Adrenal gland (tissue), 12 donors: ENCODE results near the gene ALPK3. TPM values are rescaled to one million over a fixed set of nuclear protein-coding genes. Genes with fewer than 3 reads are reported as not detected.

Experiments
- DNase-seq, 7 donors: peaks; one replicate each; pipeline ENCODE4 v3.0.0-alpha.2; 2019 to 2020
- H3K27ac ChIP-seq, 5 donors: fragments of 200-600 bp; sonication (generic) in 4 of 5; 1 replicate in 3 of 5; 2 replicates in 2 of 5; pipeline versions ENCODE4 v1.5.1 to v1.8.0; 2016 to 2020; ENCODE audit warnings: mild to moderate bottlenecking in 1 of 5
- H3K27me3 ChIP-seq: fragments of 200-600 bp; 2 replicates; pipeline ENCODE4 v1.8.0; 2021
- H3K36me3 ChIP-seq, 2 donors: fragments of 200-600 bp; replicated peaks in 1 of 2; 1 replicate in 1 of 2; 2 replicates in 1 of 2; pipeline versions ENCODE4 v1.5.1 to v1.8.0; 2018 to 2022
- H3K4me1 ChIP-seq, 2 donors: fragments of 200-600 bp; replicated peaks in 1 of 2; 1 replicate in 1 of 2; 2 replicates in 1 of 2; pipeline versions ENCODE4 v1.5.1 to v1.8.0; 2018 to 2021
- H3K4me3 ChIP-seq, 4 donors: fragments of 200-600 bp; sonication (generic) in 3 of 4; one replicate each; pipeline ENCODE4 v1.5.1; 2016 to 2018
- H3K9me3 ChIP-seq, 3 donors: fragments of 200-600 bp; sonication (generic) in 1 of 3; replicated peaks in 1 of 3; 1 replicate in 2 of 3; 2 replicates in 1 of 3; pipeline versions ENCODE4 v1.5.1 to v1.8.0; 2016 to 2021
- POLR2A ChIP-seq, 2 donors: fragments of 450-650 bp; IDR thresholded peaks; one replicate each; pipeline ENCODE4 v1.6.1; 2017; ENCODE audit warnings: antibody characterized with exemption in 2 of 2, mild to moderate bottlenecking in 2 of 2, moderate library complexity in 1 of 2
- WGBS, 4 donors: extraction: QIAGEN DNeasy Blood & Tissue Kit in 2 of 4; methylation state at CpG; one replicate each; pipeline versions ENCODE4 v1.1.5 to v1.1.7; 2013 to 2017; 5-methylcytosine and 5-hydroxymethylcytosine counted together
- intact Hi-C, 2 donors: fragments of 100-400 bp; cut with DNase I; formaldehyde crosslinking; loops; one replicate each; pipeline versions ENCODE4 v1.14.1 to v1.15.0; 2022 to 2023
- polyA plus RNA-seq, 3 donors: library from polyadenylated mRNA; stranded (reverse); fragments of 200-250 nt in 2 of 3; fragments of 350-450 nt in 1 of 3; fragmentation: Illumina TruSeq in 1 of 3; extraction: RNeasy Lipid Tissue Mini Kit (QIAGEN cat#74804) in 1 of 3; gene quantifications; one replicate each; pipeline ENCODE4 v1.2.3, GENCODE V29; 2013 to 2014
- total RNA-seq, 9 donors: library from RNA; depleted of rRNA in 4 of 9; stranded (reverse); fragments of >200 nt in 4 of 9; fragments of 120-200 nt in 1 of 9; fragmentation: NEBNext Ultra II Directional in 1 of 9; extraction: Animal tissue kit (Norgen Biotek cat#: 25700) in 1 of 9; gene quantifications; one replicate each; pipeline versions ENCODE4 v1.1.0 to v1.2.4, GENCODE V29; 2013 to 2023
- TF ChIP-seq, protein P1 (sequence below), 6 experiments: fragments of 450-650 bp in 4 of 6; fragments of 200-600 bp in 2 of 6; sonication (generic) in 1 of 6; IDR thresholded peaks; 1 replicate in 5 of 6; 2 replicates in 1 of 6; pipeline versions ENCODE4 v1.5.1 to v1.8.0; 2016 to 2021; ENCODE audit warnings: antibody characterized with exemption in 6 of 6, mild to moderate bottlenecking in 2 of 6, moderate library complexity in 1 of 6
- donor health status: healthy with polysubstance abuse.
- donor health status: Bipolar disorder and iron deficiency.
- donor health status: DM: yes; HTN: yes; CAD: no.
- donor health status: DM: no; HTN: no; CAD: no.
- donor health status: DM: no; HTN: no; CAD: no.
- donor health status: DM: yes; HTN: yes; CAD: no.

The ALPK3 gene
- total and polyA plus RNA-seq, 12 donors: 5.8 to 39.3 (median 15.9) TPM

DNA sequence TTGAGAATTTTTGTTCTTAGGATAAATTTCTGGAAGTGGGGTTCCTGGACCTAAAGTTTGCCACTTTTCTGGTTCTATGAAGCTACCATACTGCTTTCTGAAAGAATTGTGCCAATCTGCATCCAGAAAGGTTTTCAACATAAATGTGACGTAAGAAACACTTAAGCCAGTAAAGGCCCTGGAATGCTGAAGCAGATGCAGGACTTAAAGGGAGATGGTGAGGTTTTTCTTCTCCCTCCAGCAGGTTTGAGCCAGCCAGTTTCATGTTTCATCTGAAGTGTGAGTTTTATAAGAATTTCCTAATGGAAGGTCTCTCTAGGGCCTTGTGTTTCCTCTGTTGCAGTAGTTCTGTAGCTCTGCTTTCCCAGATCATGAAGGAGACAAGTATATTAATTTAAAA, 35.7 kb upstream of the ALPK3 start:
- H3K36me3 ChIP-seq: peaks cover 0 to 35% of the 10 kb centered on the region in 2 donors

DNA sequence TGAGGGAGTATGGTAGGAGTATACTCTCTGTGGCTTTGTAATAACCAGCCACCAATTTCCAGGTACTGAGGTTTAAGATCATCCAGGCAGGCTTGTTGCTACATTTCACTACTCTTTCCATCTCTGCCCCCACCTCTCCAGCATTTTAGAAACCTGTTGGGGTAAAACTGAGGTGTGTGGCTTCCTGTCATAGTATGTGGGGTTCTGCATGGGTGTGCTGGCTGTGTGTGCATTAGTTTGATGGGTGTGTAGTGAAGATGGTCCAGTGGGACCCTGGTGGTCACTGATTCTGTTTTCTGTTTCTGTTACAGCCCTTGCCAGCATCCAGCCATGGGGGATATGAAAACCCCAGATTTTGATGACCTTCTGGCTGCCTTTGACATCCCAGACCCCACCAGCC, 34.8 kb upstream of the ALPK3 start:
- TF ChIP-seq, protein P1, sequence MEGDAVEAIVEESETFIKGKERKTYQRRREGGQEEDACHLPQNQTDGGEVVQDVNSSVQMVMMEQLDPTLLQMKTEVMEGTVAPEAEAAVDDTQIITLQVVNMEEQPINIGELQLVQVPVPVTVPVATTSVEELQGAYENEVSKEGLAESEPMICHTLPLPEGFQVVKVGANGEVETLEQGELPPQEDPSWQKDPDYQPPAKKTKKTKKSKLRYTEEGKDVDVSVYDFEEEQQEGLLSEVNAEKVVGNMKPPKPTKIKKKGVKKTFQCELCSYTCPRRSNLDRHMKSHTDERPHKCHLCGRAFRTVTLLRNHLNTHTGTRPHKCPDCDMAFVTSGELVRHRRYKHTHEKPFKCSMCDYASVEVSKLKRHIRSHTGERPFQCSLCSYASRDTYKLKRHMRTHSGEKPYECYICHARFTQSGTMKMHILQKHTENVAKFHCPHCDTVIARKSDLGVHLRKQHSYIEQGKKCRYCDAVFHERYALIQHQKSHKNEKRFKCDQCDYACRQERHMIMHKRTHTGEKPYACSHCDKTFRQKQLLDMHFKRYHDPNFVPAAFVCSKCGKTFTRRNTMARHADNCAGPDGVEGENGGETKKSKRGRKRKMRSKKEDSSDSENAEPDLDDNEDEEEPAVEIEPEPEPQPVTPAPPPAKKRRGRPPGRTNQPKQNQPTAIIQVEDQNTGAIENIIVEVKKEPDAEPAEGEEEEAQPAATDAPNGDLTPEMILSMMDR (IDR thresholded peaks at IDR 0.05): no peak
- no peak for TF ChIP-seq POLR2A (IDR thresholded peaks at IDR 0.05)
- Histone ChIP-seq H3K36me3 (peaks cover 0 to 35% of the 10 kb centered on the region in 2 donors), H3K4me3 (no peak overlapping the region), H3K27me3 (no peaks in the 10 kb centered on the region), H3K9me3 (no peaks in the 10 kb centered on the region), H3K4me1 (peaks cover 5 to 13% of the 10 kb centered on the region in 2 donors), H3K27ac (no peak overlapping the region)
- intact Hi-C loops: no loop called here
- no peak for DNase-seq

More for the DNA sequence above, 35.7 kb upstream of the ALPK3 start:
- H3K4me1 ChIP-seq: peaks cover 9 to 14% of the 10 kb centered on the region in 2 donors
- no peaks in the 10 kb centered on the region for H3K9me3 ChIP-seq
- no peak overlapping the region for H3K4me3 ChIP-seq
- WGBS, 4 donors: 98 to 100% (median 100%) methylated on average over 1 of the region's 1 CpG
- no peaks in the 10 kb centered on the region for H3K27me3 ChIP-seq
- H3K27ac ChIP-seq: no peak overlapping the region
- DNase-seq: no peak
- intact Hi-C loops: no loop called here
- TF ChIP-seq, protein P1 (IDR thresholded peaks at IDR 0.05): no peak
- TF ChIP-seq POLR2A (IDR thresholded peaks at IDR 0.05): no peak

DNA sequence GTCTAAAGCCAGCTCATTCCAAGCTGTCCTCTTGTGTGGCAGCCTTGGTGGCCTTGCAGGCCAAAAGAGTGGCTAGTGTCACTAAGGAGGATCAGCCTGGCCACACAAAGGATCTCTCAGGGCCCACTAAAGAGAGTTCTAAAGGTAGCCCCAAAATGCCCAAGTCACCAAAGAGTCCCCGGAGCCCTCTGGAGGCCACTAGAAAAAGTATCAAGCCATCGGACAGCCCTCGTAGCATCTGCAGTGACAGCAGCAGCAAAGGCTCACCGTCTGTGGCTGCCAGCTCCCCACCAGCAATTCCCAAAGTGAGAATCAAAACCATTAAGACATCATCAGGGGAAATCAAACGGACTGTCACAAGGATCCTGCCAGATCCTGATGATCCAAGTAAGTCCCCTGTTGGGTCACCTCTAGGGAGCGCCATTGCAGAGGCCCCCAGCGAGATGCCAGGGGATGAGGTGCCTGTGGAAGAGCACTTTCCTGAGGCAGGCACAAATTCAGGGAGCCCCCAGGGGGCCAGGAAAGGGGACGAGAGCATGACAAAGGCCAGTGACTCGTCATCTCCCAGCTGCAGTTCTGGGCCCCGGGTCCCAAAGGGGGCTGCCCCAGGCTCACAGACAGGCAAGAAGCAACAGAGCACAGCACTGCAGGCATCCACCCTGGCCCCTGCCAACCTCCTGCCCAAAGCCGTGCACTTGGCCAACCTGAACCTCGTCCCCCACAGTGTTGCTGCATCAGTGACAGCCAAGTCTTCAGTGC, 33.5 kb upstream of the ALPK3 start:
- H3K27ac ChIP-seq: no peak overlapping the region
- peaks cover 5 to 24% of the 10 kb centered on the region in 2 donors for H3K4me1 ChIP-seq
- no peak for TF ChIP-seq POLR2A (IDR thresholded peaks at IDR 0.05)
- TF ChIP-seq, protein P1 (IDR thresholded peaks at IDR 0.05): no peak
- no peak overlapping the region for H3K4me3 ChIP-seq
- H3K9me3 ChIP-seq: no peaks in the 10 kb centered on the region
- WGBS, 4 donors: 81 to 88% (median 86%) methylated on average over 7 to 12 of the region's 12 CpGs
- intact Hi-C loops: no loop called here
- H3K27me3 ChIP-seq: no peaks in the 10 kb centered on the region
- DNase-seq: no peak
- peaks cover 0 to 35% of the 10 kb centered on the region in 2 donors for H3K36me3 ChIP-seq

DNA sequence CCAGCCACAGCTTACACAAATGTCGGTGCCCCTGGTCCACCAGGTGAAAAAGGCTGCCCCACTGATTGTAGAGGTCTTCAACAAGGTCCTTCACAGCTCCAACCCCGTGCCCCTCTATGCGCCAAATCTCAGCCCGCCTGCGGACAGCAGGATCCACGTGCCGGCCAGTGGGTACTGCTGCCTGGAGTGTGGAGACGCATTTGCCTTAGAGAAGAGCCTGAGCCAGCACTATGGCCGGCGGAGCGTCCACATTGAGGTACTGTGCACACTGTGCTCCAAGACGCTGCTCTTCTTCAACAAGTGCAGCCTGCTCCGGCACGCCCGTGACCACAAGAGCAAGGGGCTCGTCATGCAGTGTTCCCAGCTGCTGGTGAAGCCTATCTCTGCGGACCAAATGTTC, 32.9 kb upstream of the ALPK3 start:
- H3K36me3 ChIP-seq: peaks cover 0 to 35% of the 10 kb centered on the region in 2 donors
- TF ChIP-seq POLR2A (IDR thresholded peaks at IDR 0.05): no peak
- TF ChIP-seq, protein P1 (IDR thresholded peaks at IDR 0.05): no peak
- no peak overlapping the region for H3K4me3 ChIP-seq
- 94 to 98% (median 96%) methylated on average over 8 to 17 of the region's 17 CpGs for WGBS, 4 donors
- no peaks in the 10 kb centered on the region for H3K27me3 ChIP-seq
- no peak overlapping the region for H3K27ac ChIP-seq
- no peaks in the 10 kb centered on the region for H3K9me3 ChIP-seq
- intact Hi-C loops: no loop called here
- peaks cover 5 to 24% of the 10 kb centered on the region in 2 donors for H3K4me1 ChIP-seq
- no peak for DNase-seq
